ENCODE results near the gene CYB561D2.
A peak's percentile ranks its signal among the peaks of the same experiment; 100 is the strongest.

The CYB561D2 gene

GRCh38 chr3:50390508-50391224 is 40.0 kb downstream of the CYB561D2 start:
- Histone ChIP-seq H3K4me1 (ENCODE audit: control insufficient read depth in 2 of 2, insufficient read depth in 2 of 2, low read length in 2 of 2) (peaks cover 4 to 9% of the 10 kb centered on the region in 2 donors), H3K9me3 (ENCODE audit: control insufficient read depth in 2 of 2, low read length in 2 of 2) (no peaks in the 10 kb centered on the region)

GRCh38 chr3:50392101-50392715 is 41.5 kb downstream of the CYB561D2 start:
- Histone ChIP-seq H3K36me3 (ENCODE audit: control insufficient read depth in 2 of 2, insufficient read depth in 2 of 2, low read length in 2 of 2) (no peaks in the 10 kb centered on the region), H3K9me3 (ENCODE audit: control insufficient read depth in 2 of 2, low read length in 2 of 2) (no peaks in the 10 kb centered on the region), H3K4me3 (ENCODE audit: low read length in 2 of 2) (no peak overlapping the region), H3K27ac (ENCODE audit: low read depth in 2 of 2, low read length in 2 of 2) (no peak overlapping the region), H3K27me3 (ENCODE audit: control insufficient read depth in 2 of 2, insufficient read depth in 2 of 2, low read length in 2 of 2) (no peaks in the 10 kb centered on the region), H3K4me1 (ENCODE audit: control insufficient read depth in 2 of 2, insufficient read depth in 2 of 2, low read length in 2 of 2) (peaks cover 4 to 9% of the 10 kb centered on the region in 2 donors), H3K9ac (ENCODE audit: low read depth in 1 of 2, low read length in 2 of 2) (no peak overlapping the region)

More at GRCh38 chr3:50390508-50391224, 40.0 kb downstream of the CYB561D2 start:
- H3K36me3 ChIP-seq (ENCODE audit: control insufficient read depth in 2 of 2, insufficient read depth in 2 of 2, low read length in 2 of 2) = no peaks in the 10 kb centered on the region
- no peak overlapping the region for H3K9ac ChIP-seq (ENCODE audit: low read depth in 1 of 2, low read length in 2 of 2)
- H3K27me3 ChIP-seq (ENCODE audit: control insufficient read depth in 2 of 2, insufficient read depth in 2 of 2, low read length in 2 of 2) = no peaks in the 10 kb centered on the region
- H3K27ac ChIP-seq (ENCODE audit: low read depth in 2 of 2, low read length in 2 of 2) = peak overlapping the region in 1 of 2 donors; percentile 6
- no peak overlapping the region for H3K4me3 ChIP-seq (ENCODE audit: low read length in 2 of 2)

- no peak overlapping the region for H3K27ac ChIP-seq (ENCODE audit: low read depth in 2 of 2, low read length in 2 of 2)
- H3K36me3 ChIP-seq (ENCODE audit: control insufficient read depth in 2 of 2, insufficient read depth in 2 of 2, low read length in 2 of 2) = no peaks in the 10 kb centered on the region
- H3K4me1 ChIP-seq (ENCODE audit: control insufficient read depth in 2 of 2, insufficient read depth in 2 of 2, low read length in 2 of 2) = peaks cover 4 to 9% of the 10 kb centered on the region in 2 donors
- H3K9ac ChIP-seq (ENCODE audit: low read depth in 1 of 2, low read length in 2 of 2) = no peak overlapping the region
- no peaks in the 10 kb centered on the region for H3K9me3 ChIP-seq (ENCODE audit: control insufficient read depth in 2 of 2, low read length in 2 of 2)
- no peak overlapping the region for H3K4me3 ChIP-seq (ENCODE audit: low read length in 2 of 2)
- H3K27me3 ChIP-seq (ENCODE audit: control insufficient read depth in 2 of 2, insufficient read depth in 2 of 2, low read length in 2 of 2) = no peaks in the 10 kb centered on the region
Measured at GRCh38 chr3:50393061-50393460, 42.4 kb downstream of the CYB561D2 start.

GRCh38 chr3:50395070-50395860 is 44.6 kb downstream of the CYB561D2 start:
- H3K27me3 ChIP-seq (ENCODE audit: control insufficient read depth in 2 of 2, insufficient read depth in 2 of 2, low read length in 2 of 2) = no peaks in the 10 kb centered on the region
- H3K36me3 ChIP-seq (ENCODE audit: control insufficient read depth in 2 of 2, insufficient read depth in 2 of 2, low read length in 2 of 2) = no peaks in the 10 kb centered on the region
- H3K9ac ChIP-seq (ENCODE audit: low read depth in 1 of 2, low read length in 2 of 2) = no peak overlapping the region
- H3K4me1 ChIP-seq (ENCODE audit: control insufficient read depth in 2 of 2, insufficient read depth in 2 of 2, low read length in 2 of 2) = peaks cover 4 to 9% of the 10 kb centered on the region in 2 donors
- no peaks in the 10 kb centered on the region for H3K9me3 ChIP-seq (ENCODE audit: control insufficient read depth in 2 of 2, low read length in 2 of 2)
- H3K27ac ChIP-seq (ENCODE audit: low read depth in 2 of 2, low read length in 2 of 2) = no peak overlapping the region
- no peak overlapping the region for H3K4me3 ChIP-seq (ENCODE audit: low read length in 2 of 2)

- H3K4me3 ChIP-seq (ENCODE audit: low read length in 2 of 2) = no peak overlapping the region
- H3K27me3 ChIP-seq (ENCODE audit: control insufficient read depth in 2 of 2, insufficient read depth in 2 of 2, low read length in 2 of 2) = no peaks in the 10 kb centered on the region
- H3K9ac ChIP-seq (ENCODE audit: low read depth in 1 of 2, low read length in 2 of 2) = no peak overlapping the region
- H3K36me3 ChIP-seq (ENCODE audit: control insufficient read depth in 2 of 2, insufficient read depth in 2 of 2, low read length in 2 of 2) = no peaks in the 10 kb centered on the region
- H3K27ac ChIP-seq (ENCODE audit: low read depth in 2 of 2, low read length in 2 of 2) = no peak overlapping the region
- no peaks in the 10 kb centered on the region for H3K4me1 ChIP-seq (ENCODE audit: control insufficient read depth in 2 of 2, insufficient read depth in 2 of 2, low read length in 2 of 2)
- no peaks in the 10 kb centered on the region for H3K9me3 ChIP-seq (ENCODE audit: control insufficient read depth in 2 of 2, low read length in 2 of 2)
Measured at GRCh38 chr3:50396502-50396901, 45.8 kb downstream of the CYB561D2 start.

- Histone ChIP-seq H3K4me3 (ENCODE audit: low read length in 2 of 2) (no peak overlapping the region), H3K27me3 (ENCODE audit: control insufficient read depth in 2 of 2, insufficient read depth in 2 of 2, low read length in 2 of 2) (no peaks in the 10 kb centered on the region), H3K9ac (ENCODE audit: low read depth in 1 of 2, low read length in 2 of 2) (no peak overlapping the region), H3K27ac (ENCODE audit: low read depth in 2 of 2, low read length in 2 of 2) (no peak overlapping the region), H3K4me1 (ENCODE audit: control insufficient read depth in 2 of 2, insufficient read depth in 2 of 2, low read length in 2 of 2) (peaks cover 0 to 4% of the 10 kb centered on the region in 2 donors), H3K36me3 (ENCODE audit: control insufficient read depth in 2 of 2, insufficient read depth in 2 of 2, low read length in 2 of 2) (no peaks in the 10 kb centered on the region), H3K9me3 (ENCODE audit: control insufficient read depth in 2 of 2, low read length in 2 of 2) (no peaks in the 10 kb centered on the region)
Measured at GRCh38 chr3:50401978-50402595, 51.4 kb downstream of the CYB561D2 start.

All from mucosa of rectum (tissue), 2 donors.